ENCODE data around the gene NPAS4. TPM values are rescaled to one million over a fixed set of nuclear protein-coding genes. Genes with fewer than 3 reads are reported as not detected.
"Not testable (repeated sequence)": the region's sequence is repeated elsewhere in the genome, so short reads cannot be mapped to it uniquely, and the experiment has no call there.

Gene NPAS4
- total and polyA plus RNA-seq, 11 donors, result 0.04 to 0.75 TPM; not detected in 9

DNA sequence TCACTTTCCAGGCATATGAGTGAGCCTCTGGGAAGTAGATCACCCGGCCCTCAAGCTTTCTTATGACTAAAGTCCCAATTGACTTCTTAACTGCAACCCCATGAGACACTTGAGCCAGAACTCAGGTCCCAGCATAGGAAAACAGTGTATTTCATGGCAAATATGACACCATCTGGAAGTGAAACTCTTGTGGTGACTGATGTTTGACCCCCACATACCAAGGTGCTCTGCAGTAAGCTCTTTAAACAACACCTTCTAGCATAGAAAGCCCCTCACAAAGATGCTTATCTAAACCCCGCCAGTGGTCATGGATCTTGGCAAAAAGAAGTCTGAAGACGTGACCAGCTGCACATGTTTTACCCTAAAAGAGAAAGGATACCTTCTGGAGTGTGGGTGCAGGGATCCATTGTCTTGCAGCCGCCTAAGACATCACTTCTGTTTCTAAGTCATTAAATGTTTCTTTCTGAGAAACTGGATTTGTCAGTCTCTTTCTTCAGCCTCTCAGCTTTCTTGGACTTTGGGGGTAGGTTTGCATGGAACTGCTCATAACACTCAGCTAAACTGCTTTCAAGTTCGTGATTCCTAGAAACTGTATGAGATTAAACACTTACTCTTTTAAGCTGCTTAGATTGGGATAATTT, 38.4 kb downstream of the NPAS4 start:
- ATAC-seq, result no peak
- no peak for TF ChIP-seq POLR2A (IDR thresholded peaks at IDR 0.05)
- 61 to 78% (median 72%) methylated on average over 5 of the region's 5 CpGs for WGBS, 4 donors

DNA sequence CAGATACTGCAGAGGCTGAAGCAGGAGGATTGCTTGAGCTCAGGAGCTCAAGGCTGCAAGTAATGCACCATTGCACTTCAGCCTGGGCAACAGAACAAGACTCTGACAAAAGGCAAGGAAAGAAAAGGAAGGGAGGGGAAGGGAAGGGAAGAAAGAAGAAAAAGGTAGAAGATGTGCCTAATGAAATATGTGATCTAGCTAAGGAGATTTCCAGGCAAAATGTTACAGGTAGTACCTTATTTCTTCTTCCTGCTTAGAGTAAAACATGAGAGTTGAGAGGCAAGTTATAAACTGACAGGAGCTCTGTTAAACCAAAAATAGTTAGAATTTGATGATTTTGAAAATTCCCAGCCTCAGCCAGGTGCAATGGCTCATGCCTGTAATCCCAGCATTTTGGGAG, 41.2 kb downstream of the NPAS4 start:
- H3K36me3 ChIP-seq, result no peaks in the 10 kb centered on the region
- intact Hi-C loops (cut with DNase I), result no loop called here
- no peaks in the 10 kb centered on the region for H3K27me3 ChIP-seq
- no peak for TF ChIP-seq POLR2A (IDR thresholded peaks at IDR 0.05)
- TF ChIP-seq, protein P1, sequence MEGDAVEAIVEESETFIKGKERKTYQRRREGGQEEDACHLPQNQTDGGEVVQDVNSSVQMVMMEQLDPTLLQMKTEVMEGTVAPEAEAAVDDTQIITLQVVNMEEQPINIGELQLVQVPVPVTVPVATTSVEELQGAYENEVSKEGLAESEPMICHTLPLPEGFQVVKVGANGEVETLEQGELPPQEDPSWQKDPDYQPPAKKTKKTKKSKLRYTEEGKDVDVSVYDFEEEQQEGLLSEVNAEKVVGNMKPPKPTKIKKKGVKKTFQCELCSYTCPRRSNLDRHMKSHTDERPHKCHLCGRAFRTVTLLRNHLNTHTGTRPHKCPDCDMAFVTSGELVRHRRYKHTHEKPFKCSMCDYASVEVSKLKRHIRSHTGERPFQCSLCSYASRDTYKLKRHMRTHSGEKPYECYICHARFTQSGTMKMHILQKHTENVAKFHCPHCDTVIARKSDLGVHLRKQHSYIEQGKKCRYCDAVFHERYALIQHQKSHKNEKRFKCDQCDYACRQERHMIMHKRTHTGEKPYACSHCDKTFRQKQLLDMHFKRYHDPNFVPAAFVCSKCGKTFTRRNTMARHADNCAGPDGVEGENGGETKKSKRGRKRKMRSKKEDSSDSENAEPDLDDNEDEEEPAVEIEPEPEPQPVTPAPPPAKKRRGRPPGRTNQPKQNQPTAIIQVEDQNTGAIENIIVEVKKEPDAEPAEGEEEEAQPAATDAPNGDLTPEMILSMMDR (IDR thresholded peaks at IDR 0.05), result no peak
- H3K9me3 ChIP-seq, result peaks cover 0 to 12% (median 0%) of the 10 kb centered on the region in 12 donors
- DNase-seq, result no peak
- no peak overlapping the region for H3K27ac ChIP-seq
- no peak overlapping the region for H3K4me3 ChIP-seq
- no peak for ATAC-seq
- peaks cover 0 to 15% (median 4%) of the 10 kb centered on the region in 12 donors for H3K4me1 ChIP-seq

More for the DNA sequence above, 38.4 kb downstream of the NPAS4 start:
- no peak overlapping the region for H3K27ac ChIP-seq
- intact Hi-C loops (cut with DNase I), result no loop called here
- H3K36me3 ChIP-seq, result no peaks in the 10 kb centered on the region
- no peaks in the 10 kb centered on the region for H3K27me3 ChIP-seq
- peaks cover 0 to 12% (median 0%) of the 10 kb centered on the region in 12 donors for H3K9me3 ChIP-seq
- no peak for DNase-seq
- no peak overlapping the region for H3K4me3 ChIP-seq
- peaks cover 0 to 4% (median 0%) of the 10 kb centered on the region in 12 donors for H3K4me1 ChIP-seq

DNA sequence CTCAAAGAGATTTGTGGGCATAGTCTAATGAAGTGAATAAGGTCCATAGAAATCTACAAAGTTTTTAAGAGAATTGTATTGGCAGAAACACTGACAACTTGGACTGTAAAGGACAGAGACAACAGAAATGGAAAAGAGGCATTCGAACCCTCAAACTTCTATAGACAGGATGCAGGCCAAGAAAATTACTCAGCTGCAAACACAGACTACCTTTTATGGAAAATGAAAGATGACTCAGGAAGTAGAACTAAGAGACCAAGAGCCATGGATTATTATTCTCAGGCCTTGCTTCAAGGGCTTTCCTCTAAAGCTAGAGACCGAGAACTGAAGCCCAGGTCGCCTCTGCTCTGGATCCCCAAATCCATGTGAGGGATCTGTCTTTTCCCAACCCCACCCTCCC, 42.1 kb downstream of the NPAS4 start:
- Histone ChIP-seq H3K27me3 (no peaks in the 10 kb centered on the region), H3K4me1 (peaks cover 0 to 23% (median 9%) of the 10 kb centered on the region in 12 donors), H3K4me3 (no peak overlapping the region), H3K27ac (no peak overlapping the region), H3K9me3 (peaks cover 0 to 12% (median 0%) of the 10 kb centered on the region in 12 donors), H3K36me3 (no peaks in the 10 kb centered on the region)
- no peak for TF ChIP-seq POLR2A (IDR thresholded peaks at IDR 0.05)
- TF ChIP-seq, protein P1 (IDR thresholded peaks at IDR 0.05), result no peak
- ATAC-seq (no peak), DNase-seq (no peak)
- 89 to 97% (median 93%) methylated on average over 3 of the region's 3 CpGs for WGBS, 4 donors
- intact Hi-C loops (cut with DNase I), result no loop called here

DNA sequence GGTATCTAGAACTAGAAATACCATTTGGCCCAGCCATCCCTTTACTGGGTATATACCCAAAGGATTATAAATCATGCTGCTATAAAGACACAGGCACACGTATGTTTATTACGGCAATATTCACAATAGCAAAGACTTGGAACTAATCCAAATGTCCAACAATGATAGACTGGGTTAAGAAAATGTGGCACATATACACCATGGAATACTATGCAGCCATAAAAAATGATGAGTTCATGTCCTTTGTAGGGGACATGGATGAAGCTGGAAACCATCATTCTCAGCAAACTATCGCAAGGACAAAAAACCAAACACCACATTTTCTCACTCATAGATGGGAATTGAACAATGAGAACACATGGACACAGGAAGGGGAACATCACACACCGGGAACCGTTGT, 43.3 kb downstream of the NPAS4 start:
- H3K27me3 ChIP-seq; intact Hi-C loops (cut with DNase I); ATAC-seq; H3K36me3 ChIP-seq; DNase-seq; H3K4me3 ChIP-seq; H3K27ac ChIP-seq: not testable (repeated sequence)
- WGBS, 4 donors, result 84 to 93% (median 88%) methylated on average over 5 of the region's 5 CpGs
- peaks cover 0 to 29% (median 12%) of the 10 kb centered on the region in 12 donors for H3K4me1 ChIP-seq
- peaks cover 0 to 12% (median 0%) of the 10 kb centered on the region in 12 donors for H3K9me3 ChIP-seq

DNA sequence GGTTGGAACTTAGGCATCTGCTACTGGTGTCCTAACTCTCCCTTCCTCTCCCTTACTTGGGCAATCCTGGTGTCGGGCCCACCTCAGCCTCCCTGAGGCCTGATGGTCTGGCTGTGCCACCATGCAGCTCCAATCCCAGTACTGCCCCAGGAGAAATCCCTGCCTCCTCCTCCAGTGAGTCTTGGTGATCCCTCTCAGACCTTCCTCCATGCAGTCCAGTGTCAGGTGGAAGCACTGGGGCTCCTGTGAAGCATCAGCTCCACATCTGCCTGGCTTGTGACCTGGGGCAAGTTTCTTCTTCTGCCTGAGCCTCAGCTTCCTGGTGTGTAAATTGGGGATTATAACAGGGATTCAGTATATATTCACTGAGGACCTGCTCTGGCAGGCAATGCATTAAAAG, 44.1 kb downstream of the NPAS4 start:
- no peak overlapping the region for H3K4me3 ChIP-seq
- peaks cover 0 to 35% (median 12%) of the 10 kb centered on the region in 12 donors for H3K4me1 ChIP-seq
- TF ChIP-seq POLR2A (IDR thresholded peaks at IDR 0.05), result no peak
- TF ChIP-seq, protein P1 (IDR thresholded peaks at IDR 0.05), result no peak
- no peaks in the 10 kb centered on the region for H3K27me3 ChIP-seq
- no peak overlapping the region for H3K27ac ChIP-seq
- no peak for ATAC-seq
- intact Hi-C loops (cut with DNase I), result no loop called here
- H3K9me3 ChIP-seq, result peaks cover 0 to 12% (median 0%) of the 10 kb centered on the region in 12 donors
- DNase-seq, result no peak
- H3K36me3 ChIP-seq, result no peaks in the 10 kb centered on the region
- 88 to 100% (median 94%) methylated on average over 1 of the region's 1 CpG for WGBS, 4 donors

All from heart left ventricle (tissue), 16 donors.